Activated T-helper 1 cell treated with anti-CD3 and anti-CD28 coated beads, Interleukin-2, amount 50 U/mL, for 16 hours (primary cell): ENCODE data around the gene ANKH.

Source experiments
- DNase-seq, 2 donors: peaks; one replicate each; pipeline ENCODE4 v3.0.0-alpha.2; 2020; ENCODE audit warnings: low read depth in 1 of 2, low spot score in 1 of 2

Gene ANKH

GRCh38 chr5:14667770-14668169, 203.8 kb downstream of the ANKH start:
- DNase-seq, result no peak

DNA sequence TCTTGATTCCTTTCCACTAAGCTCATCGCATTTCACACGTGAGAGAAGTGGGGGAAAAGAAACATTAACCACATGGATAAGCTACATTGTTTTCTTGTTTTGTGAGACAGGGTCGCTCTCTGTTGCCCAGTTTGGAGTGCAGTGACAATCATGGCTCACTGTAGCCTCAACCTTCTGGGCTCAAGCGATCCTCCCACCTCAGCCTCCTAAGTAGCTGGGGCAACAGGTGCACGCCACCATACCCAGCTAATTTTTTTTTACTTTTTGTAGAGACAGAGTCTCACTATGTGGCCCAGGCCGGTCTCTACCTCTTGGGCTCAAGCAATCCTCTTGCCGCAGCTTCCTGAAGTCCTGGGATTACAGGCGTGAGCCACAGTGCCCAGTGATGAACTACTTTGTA, 204.3 kb downstream of the ANKH start:
- no peak for DNase-seq

- no peak for DNase-seq
Observed at GRCh38 chr5:14666357-14666756, 205.2 kb downstream of the ANKH start.

GRCh38 chr5:14665949-14666348, 205.6 kb downstream of the ANKH start:
- DNase-seq, result peak in 1 of 2 donors; percentile 13

DNA sequence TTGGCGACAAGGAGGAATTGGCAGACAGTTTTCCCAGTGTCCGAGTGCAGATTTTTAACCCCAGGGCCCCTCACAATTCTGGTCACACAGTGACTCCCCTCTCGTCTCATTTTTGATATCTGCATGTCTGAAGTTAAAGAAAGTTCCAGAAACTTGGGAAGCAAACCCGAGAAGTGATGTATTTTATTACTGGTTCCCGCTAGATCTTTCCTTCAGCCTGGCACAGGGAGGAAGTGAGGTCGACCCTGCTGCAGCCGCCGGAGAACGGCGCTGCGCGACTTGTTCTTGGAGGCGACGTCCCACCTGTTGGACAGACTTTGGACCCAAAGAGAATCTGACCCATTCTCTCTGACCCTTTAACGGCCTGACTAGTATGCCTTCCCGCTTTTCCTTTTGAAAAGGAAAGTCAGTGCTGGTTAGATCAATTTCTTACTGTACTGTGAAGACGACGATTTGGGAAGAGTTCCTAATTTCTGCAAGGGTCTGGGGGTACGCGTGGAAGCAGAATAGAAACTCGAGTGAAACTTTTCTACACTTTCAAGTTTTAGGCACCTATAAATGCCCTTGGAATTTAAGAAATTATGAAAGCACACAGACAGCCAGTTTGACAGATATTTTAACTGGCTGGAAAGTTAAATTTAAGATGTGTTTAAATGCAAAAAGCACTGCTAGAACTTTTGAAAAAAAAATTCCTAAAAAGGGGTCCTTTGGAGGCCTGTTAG, 206.3 kb downstream of the ANKH start:
- no peak for DNase-seq

- DNase-seq, result peak; percentile 55 to 81
Observed at GRCh38 chr5:14664270-14665100, 207.1 kb downstream of the ANKH start, which contains the start of gene OTULIN. Gene OTULIN, plus strand, starts transcription at chr5:14664718. Its CDS starts 108 bp downstream, at chr5:14664826.

DNA sequence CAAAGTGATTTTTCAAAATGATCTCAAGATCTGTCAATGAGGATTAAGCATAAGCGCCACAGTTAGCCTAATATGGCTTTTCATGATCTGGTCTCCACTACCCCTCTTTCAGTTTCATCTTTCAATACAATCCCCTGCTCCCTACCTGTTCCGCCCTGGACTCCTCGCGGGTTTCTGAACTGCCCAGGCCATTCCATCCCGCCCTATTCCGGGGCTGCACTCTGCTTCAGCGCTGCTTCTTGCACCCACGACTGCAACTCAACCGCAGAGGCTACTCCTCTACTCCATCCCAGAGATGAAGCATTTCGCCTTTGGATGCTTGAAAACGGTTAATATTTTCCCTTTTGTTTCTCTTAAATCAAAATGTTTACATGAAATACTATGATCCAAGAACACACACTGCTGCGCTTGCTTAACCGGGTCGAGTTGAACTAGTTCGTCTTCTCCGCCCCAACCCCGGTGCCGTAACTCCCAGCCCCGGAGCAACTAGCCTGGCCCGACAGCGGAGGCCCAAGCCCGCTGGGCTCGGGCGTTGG, 207.8 kb downstream of the ANKH start:
- DNase-seq, result no peak

- no peak for DNase-seq
Observed at GRCh38 chr5:14662721-14663260, 208.8 kb downstream of the ANKH start.

- DNase-seq, result no peak
Observed at GRCh38 chr5:14660833-14661232, 210.7 kb downstream of the ANKH start.

- no peak for DNase-seq
Observed at GRCh38 chr5:14659821-14660607, 211.6 kb downstream of the ANKH start.

DNA sequence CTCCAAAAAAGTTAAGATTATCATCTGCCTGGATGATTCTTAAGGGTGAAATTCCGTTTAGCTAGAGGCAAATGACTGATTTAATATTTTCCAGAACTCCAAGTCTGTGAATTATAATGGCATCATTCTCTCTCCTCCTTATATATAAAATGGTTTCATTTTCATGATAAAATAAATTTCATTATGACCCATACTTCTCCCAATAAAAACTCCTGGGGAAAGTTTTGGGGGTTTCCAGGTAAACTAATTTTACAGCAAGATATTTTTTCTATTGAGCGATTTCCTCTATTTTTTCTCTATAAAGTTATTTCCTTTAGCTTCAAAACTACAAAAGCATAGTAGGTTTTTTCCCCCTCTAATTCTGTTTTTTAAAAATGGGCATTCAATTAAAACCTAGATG, 214.7 kb downstream of the ANKH start:
- DNase-seq, result no peak

GRCh38 chr5:14655146-14655741, 216.3 kb downstream of the ANKH start:
- DNase-seq, result no peak
